ENCODE results near the gene DGCR2. TPM values are rescaled to one million over a fixed set of nuclear protein-coding genes. Genes with fewer than 3 reads are reported as not detected.

Gene DGCR2
- total RNA-seq, 1 experiment from 2014 or later: 42.9 TPM

DNA sequence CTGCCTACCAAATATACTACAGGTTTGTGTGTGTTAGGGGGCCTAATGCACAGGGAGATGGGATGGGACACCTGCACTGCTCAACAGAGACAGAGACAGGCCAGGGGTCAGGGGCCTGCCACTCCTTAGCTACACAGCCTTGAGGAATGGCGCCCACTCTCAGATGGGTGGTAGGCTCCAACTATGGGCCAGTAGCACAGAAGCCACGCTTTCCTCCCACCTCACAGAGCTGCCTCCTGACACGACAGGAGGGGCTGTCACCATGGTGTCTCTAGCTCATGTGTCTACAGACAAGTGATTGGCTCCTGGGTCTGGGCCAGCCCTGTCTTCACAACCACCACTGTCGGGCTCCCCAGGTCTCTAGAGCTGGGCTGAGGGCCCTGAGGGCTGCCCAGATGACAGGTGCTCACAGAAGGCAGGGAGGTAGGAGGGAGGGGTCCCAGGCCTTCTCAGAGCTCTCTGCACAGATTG lies 81.8 kb downstream of the DGCR2 start:
- no peak for DNase-seq (ENCODE audit: low read depth, low spot score)
- Histone ChIP-seq H3K27me3 (ENCODE audit: insufficient read depth, low read length) (no peaks in the 10 kb centered on the region), H3K9ac (ENCODE audit: low read length) (no peak overlapping the region), H4K20me1 (ENCODE audit: insufficient read depth) (no peaks in the 10 kb centered on the region), H3K9me2 (ENCODE audit: insufficient read depth) (no peaks in the 10 kb centered on the region), H3K4me3 (replicated peaks in 1 of 2; ENCODE audit: low read depth in 1 of 2, low read length in 2 of 2) (no peak overlapping the region), H3K36me3 (ENCODE audit: control insufficient read depth in 1 of 2, insufficient read depth in 2 of 2, low read length in 2 of 2) (peaks cover 0 to 6% of the 10 kb centered on the region in 2 experiments; a peak in 1 of 4 replicates), H3K27ac (ENCODE audit: low read depth, low read length) (no peak overlapping the region), H3K9me3 (ENCODE audit: control insufficient read depth in 1 of 2, insufficient read depth in 1 of 2, low read depth in 1 of 2, low read length in 2 of 2) (no peaks in the 10 kb centered on the region), H3K79me2 (ENCODE audit: insufficient read depth, low read length) (no peaks in the 10 kb centered on the region), H3K4me1 (ENCODE audit: control insufficient read depth in 1 of 2, insufficient read depth in 2 of 2, low read length in 2 of 2) (no peaks in the 10 kb centered on the region), H2AFZ (ENCODE audit: low read depth, low read length, poor library complexity, severe bottlenecking) (no peak overlapping the region), H3K4me2 (ENCODE audit: low read length) (no peak overlapping the region)
- CTCF ChIA-PET: no interaction called here
- TF ChIP-seq FOSL1 (IDR thresholded peaks at IDR 0.05; ENCODE audit: low read depth) (no peak), CTCF (IDR thresholded peaks at IDR 0.05 in 2 of 3, conservative IDR thresholded peaks at IDR 0.05 in 1 of 3; ENCODE audit: borderline replicate concordance in 1 of 3, insufficient read depth in 1 of 3, low read depth in 2 of 3, low read length in 2 of 3) (no peak), POLR2A (IDR thresholded peaks at IDR 0.05; ENCODE audit: borderline replicate concordance, extremely low read depth, insufficient read depth, insufficient read length) (no peak), EGR1 (IDR thresholded peaks at IDR 0.05; ENCODE audit: low read depth) (no peak), POLR2AphosphoS5 (IDR thresholded peaks at IDR 0.05; ENCODE audit: low read depth, low read length) (no peak), ZNF274 (IDR thresholded peaks at IDR 0.05; ENCODE audit: low read depth, low read length) (no peak), TCF7L2 (IDR thresholded peaks at IDR 0.05; ENCODE audit: borderline replicate concordance, extremely low read depth, insufficient read depth, insufficient read length) (no peak), ELF1 (IDR thresholded peaks at IDR 0.05; ENCODE audit: borderline replicate concordance, low read depth) (no peak), CBX3 (IDR thresholded peaks at IDR 0.05; ENCODE audit: low read depth) (no peak), SIN3A (IDR thresholded peaks at IDR 0.05; ENCODE audit: low read depth) (no peak), SP1 (IDR thresholded peaks at IDR 0.05; ENCODE audit: low read depth) (no peak), EZH2 (IDR thresholded peaks at IDR 0.05) (no peak), SRF (IDR thresholded peaks at IDR 0.05; ENCODE audit: low read depth) (no peak), JUND (IDR thresholded peaks at IDR 0.05) (no peak), CEBPB (IDR thresholded peaks at IDR 0.05; ENCODE audit: low read depth) (no peak)
- TF ChIP-seq, protein P1, sequence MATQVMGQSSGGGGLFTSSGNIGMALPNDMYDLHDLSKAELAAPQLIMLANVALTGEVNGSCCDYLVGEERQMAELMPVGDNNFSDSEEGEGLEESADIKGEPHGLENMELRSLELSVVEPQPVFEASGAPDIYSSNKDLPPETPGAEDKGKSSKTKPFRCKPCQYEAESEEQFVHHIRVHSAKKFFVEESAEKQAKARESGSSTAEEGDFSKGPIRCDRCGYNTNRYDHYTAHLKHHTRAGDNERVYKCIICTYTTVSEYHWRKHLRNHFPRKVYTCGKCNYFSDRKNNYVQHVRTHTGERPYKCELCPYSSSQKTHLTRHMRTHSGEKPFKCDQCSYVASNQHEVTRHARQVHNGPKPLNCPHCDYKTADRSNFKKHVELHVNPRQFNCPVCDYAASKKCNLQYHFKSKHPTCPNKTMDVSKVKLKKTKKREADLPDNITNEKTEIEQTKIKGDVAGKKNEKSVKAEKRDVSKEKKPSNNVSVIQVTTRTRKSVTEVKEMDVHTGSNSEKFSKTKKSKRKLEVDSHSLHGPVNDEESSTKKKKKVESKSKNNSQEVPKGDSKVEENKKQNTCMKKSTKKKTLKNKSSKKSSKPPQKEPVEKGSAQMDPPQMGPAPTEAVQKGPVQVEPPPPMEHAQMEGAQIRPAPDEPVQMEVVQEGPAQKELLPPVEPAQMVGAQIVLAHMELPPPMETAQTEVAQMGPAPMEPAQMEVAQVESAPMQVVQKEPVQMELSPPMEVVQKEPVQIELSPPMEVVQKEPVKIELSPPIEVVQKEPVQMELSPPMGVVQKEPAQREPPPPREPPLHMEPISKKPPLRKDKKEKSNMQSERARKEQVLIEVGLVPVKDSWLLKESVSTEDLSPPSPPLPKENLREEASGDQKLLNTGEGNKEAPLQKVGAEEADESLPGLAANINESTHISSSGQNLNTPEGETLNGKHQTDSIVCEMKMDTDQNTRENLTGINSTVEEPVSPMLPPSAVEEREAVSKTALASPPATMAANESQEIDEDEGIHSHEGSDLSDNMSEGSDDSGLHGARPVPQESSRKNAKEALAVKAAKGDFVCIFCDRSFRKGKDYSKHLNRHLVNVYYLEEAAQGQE (IDR thresholded peaks at IDR 0.05; ENCODE audit: low read depth): no peak
- TF ChIP-seq, protein P2, sequence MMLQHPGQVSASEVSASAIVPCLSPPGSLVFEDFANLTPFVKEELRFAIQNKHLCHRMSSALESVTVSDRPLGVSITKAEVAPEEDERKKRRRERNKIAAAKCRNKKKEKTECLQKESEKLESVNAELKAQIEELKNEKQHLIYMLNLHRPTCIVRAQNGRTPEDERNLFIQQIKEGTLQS (IDR thresholded peaks at IDR 0.05): no peak
- TF ChIP-seq, protein P3, sequence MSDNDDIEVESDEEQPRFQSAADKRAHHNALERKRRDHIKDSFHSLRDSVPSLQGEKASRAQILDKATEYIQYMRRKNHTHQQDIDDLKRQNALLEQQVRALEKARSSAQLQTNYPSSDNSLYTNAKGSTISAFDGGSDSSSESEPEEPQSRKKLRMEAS (IDR thresholded peaks at IDR 0.05): no peak
- no peak for ATAC-seq
- RAD21 ChIA-PET (ENCODE audit: low non-redundant PET in 1 of 2, low total read pairs in 2 of 2, uncharacterized antibody in 2 of 2, unreplicated experiment in 2 of 2): no interaction called here
- POLR2A ChIA-PET: no interaction called here
- no TSS peak for BruUV-seq (replicated peaks)
- intact Hi-C loops (cut with micrococcal nuclease): no loop called here
